ENCODE measurements around the gene SMAD9. TPM values are rescaled to one million over a fixed set of nuclear protein-coding genes. Genes with fewer than 3 reads are reported as not detected.

Gene SMAD9
- total and polyA plus RNA-seq, 2 of the 4 experiments (the other 2 are of a cell fraction), result 3.2 to 4.8 TPM

DNA sequence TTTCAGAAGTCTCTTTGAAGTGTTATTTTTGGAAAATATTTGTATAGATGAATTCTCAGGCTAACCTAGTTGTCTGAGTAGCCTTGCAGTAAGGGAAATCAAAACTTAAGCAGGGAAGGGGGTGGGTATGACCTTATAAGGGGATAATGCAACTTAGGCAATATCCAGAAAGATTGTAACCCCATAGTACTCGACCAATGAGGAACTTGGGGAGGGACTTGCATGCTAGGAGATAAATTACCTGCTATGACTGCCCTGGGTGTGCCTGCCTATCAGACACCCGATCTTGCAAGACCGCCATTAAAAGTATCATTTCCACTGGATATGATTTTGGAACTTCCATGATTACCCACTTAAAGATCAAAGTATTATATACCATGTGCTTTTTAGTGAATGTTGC, 124.0 kb downstream of the SMAD9 start:
- no CpG with 5 or more reads among the region's 3 CpGs for WGBS, 2 experiments (ENCODE audit: extremely low coverage in 2 of 2, insufficient read length in 1 of 2)
- H3K4me1 ChIP-seq (ENCODE audit: control insufficient read depth, insufficient read depth, low read length), result no peaks in the 10 kb centered on the region
- CTCF ChIA-PET, result no interaction called here
- ATAC-seq (ENCODE audit: low read depth) (no peak), DNase-seq (no peak)
- no peak overlapping the region for H3K9ac ChIP-seq (ENCODE audit: low read depth, low read length)
- no peaks in the 10 kb centered on the region for H4K20me1 ChIP-seq (ENCODE audit: insufficient read depth, low read length)
- H3K9me1 ChIP-seq (ENCODE audit: insufficient read depth, low read length), result no peaks in the 10 kb centered on the region
- H3K27ac ChIP-seq (ENCODE audit: insufficient read depth, low read length), result no peak overlapping the region
- no peak overlapping the region for H3K56ac ChIP-seq (ENCODE audit: extremely low read depth, insufficient read depth, low read length)
- no peak overlapping the region for H2AFZ ChIP-seq (replicated peaks; ENCODE audit: low read length, poor library complexity)
- no peak overlapping the region for H2AK5ac ChIP-seq (ENCODE audit: low read depth, low read length)
- no peaks in the 10 kb centered on the region for H3K9me3 ChIP-seq (ENCODE audit: control insufficient read depth, insufficient read depth, low read length)
- no peak overlapping the region for H3K4ac ChIP-seq (ENCODE audit: low read depth, low read length)
- dilution Hi-C loops (cut with HindIII; ENCODE audit: low sequenced_read_pairs, unreplicated experiment) (no loop called here), intact Hi-C loops (cut with micrococcal nuclease) (no loop called here), in situ Hi-C loops (cut with MboI; ENCODE audit: low sequenced_read_pairs) (no loop called here)
- no peak overlapping the region for H4K91ac ChIP-seq (ENCODE audit: insufficient read depth, low read depth, low read length)
- H4K8ac ChIP-seq (ENCODE audit: low read depth in 2 of 2, low read length in 2 of 2), result no peak overlapping the region
- H2AK9ac ChIP-seq (replicated peaks; ENCODE audit: low read depth, low read length, poor library complexity), result no peak overlapping the region
- H2BK120ac ChIP-seq (ENCODE audit: low read depth, low read length), result no peak overlapping the region
- no peaks in the 10 kb centered on the region; the same call in none of the 2 replicates for H3K27me3 ChIP-seq (ENCODE audit: control insufficient read depth, insufficient read depth, low read length)
- BruUV-seq (replicated peaks), result no TSS peak
- H4K5ac ChIP-seq (ENCODE audit: low read depth, low read length), result no peak overlapping the region
- no peak overlapping the region for H3K14ac ChIP-seq (replicated peaks; ENCODE audit: low read depth, low read length)
- no peak overlapping the region for H2BK5ac ChIP-seq (ENCODE audit: low read depth, low read length, poor library complexity, severe bottlenecking)
- no peak overlapping the region for H3K4me2 ChIP-seq (ENCODE audit: low read depth, low read length)
- H2BK20ac ChIP-seq (ENCODE audit: low read depth, low read length), result no peak overlapping the region
- no peak overlapping the region for H3K4me3 ChIP-seq (ENCODE audit: insufficient read depth, low read depth, low read length)
- H3K36me3 ChIP-seq (ENCODE audit: control insufficient read depth, insufficient read depth, low read length), result no peaks in the 10 kb centered on the region
- no peaks in the 10 kb centered on the region for H3K79me1 ChIP-seq (ENCODE audit: low read depth in 1 of 2, low read length in 2 of 2)
- no peak overlapping the region for H3K18ac ChIP-seq (ENCODE audit: low read depth, low read length)
- no peak overlapping the region for H2BK15ac ChIP-seq (ENCODE audit: low read depth, low read length)
- TF ChIP-seq RCOR1 (IDR thresholded peaks at IDR 0.05; ENCODE audit: insufficient replicate concordance, low read length), result no peak
- no peak for TF ChIP-seq SMC3 (IDR thresholded peaks at IDR 0.05; ENCODE audit: low read depth, low read length)
- TF ChIP-seq, protein P1, sequence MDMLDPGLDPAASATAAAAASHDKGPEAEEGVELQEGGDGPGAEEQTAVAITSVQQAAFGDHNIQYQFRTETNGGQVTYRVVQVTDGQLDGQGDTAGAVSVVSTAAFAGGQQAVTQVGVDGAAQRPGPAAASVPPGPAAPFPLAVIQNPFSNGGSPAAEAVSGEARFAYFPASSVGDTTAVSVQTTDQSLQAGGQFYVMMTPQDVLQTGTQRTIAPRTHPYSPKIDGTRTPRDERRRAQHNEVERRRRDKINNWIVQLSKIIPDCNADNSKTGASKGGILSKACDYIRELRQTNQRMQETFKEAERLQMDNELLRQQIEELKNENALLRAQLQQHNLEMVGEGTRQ (IDR thresholded peaks at IDR 0.05; ENCODE audit: low read depth, low read length), result no peak
- TF ChIP-seq MAFK (IDR thresholded peaks at IDR 0.05; ENCODE audit: low read depth, low read length), result no peak
- no peak for TF ChIP-seq FOS (IDR thresholded peaks at IDR 0.05; ENCODE audit: low read depth, low read length)
- TF ChIP-seq NFE2L2 (IDR thresholded peaks at IDR 0.05; ENCODE audit: low read depth, low read length), result no peak
- TF ChIP-seq, protein P2, sequence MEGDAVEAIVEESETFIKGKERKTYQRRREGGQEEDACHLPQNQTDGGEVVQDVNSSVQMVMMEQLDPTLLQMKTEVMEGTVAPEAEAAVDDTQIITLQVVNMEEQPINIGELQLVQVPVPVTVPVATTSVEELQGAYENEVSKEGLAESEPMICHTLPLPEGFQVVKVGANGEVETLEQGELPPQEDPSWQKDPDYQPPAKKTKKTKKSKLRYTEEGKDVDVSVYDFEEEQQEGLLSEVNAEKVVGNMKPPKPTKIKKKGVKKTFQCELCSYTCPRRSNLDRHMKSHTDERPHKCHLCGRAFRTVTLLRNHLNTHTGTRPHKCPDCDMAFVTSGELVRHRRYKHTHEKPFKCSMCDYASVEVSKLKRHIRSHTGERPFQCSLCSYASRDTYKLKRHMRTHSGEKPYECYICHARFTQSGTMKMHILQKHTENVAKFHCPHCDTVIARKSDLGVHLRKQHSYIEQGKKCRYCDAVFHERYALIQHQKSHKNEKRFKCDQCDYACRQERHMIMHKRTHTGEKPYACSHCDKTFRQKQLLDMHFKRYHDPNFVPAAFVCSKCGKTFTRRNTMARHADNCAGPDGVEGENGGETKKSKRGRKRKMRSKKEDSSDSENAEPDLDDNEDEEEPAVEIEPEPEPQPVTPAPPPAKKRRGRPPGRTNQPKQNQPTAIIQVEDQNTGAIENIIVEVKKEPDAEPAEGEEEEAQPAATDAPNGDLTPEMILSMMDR (conservative IDR thresholded peaks at IDR 0.05; ENCODE audit: low read depth, low read length), result no peak
- TF ChIP-seq, protein P3, sequence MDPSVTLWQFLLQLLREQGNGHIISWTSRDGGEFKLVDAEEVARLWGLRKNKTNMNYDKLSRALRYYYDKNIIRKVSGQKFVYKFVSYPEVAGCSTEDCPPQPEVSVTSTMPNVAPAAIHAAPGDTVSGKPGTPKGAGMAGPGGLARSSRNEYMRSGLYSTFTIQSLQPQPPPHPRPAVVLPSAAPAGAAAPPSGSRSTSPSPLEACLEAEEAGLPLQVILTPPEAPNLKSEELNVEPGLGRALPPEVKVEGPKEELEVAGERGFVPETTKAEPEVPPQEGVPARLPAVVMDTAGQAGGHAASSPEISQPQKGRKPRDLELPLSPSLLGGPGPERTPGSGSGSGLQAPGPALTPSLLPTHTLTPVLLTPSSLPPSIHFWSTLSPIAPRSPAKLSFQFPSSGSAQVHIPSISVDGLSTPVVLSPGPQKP (IDR thresholded peaks at IDR 0.05; ENCODE audit: borderline replicate concordance, low read depth, low read length), result no peak
- no peak for TF ChIP-seq RAD21 (IDR thresholded peaks at IDR 0.05; ENCODE audit: low read length)
- TF ChIP-seq RFX5 (IDR thresholded peaks at IDR 0.05; ENCODE audit: low read depth, low read length), result no peak
- POLR2A ChIA-PET (ENCODE audit: unreplicated experiment), result no interaction called here
- no peak overlapping the region for H3K23ac ChIP-seq (ENCODE audit: low read depth, low read length)
